Fibroblast of lung (primary cell): ENCODE results near the gene CRYBB1. TPM values are rescaled to one million over a fixed set of nuclear protein-coding genes. Genes with fewer than 3 reads are reported as not detected.

ENCODE experiments used
- DNase-seq, 2 donors: peaks; one replicate each; pipeline versions ENCODE4 v3.0.0 to v3.0.0-alpha.2; 2010; ENCODE audit warnings: low read depth in 2 of 2
- H2AFZ ChIP-seq: 2 replicates; pipeline ENCODE4 v1.5.1; 2012; ENCODE audit warnings: low read length, control low read depth, inconsistent platforms
- H3K27ac ChIP-seq: 2 replicates; pipeline ENCODE4 v1.5.1; 2011; ENCODE audit warnings: low read length, control low read depth; ENCODE audit not compliant: insufficient read depth
- H3K27me3 ChIP-seq: 2 replicates; pipeline ENCODE4 v1.5.1; 2011; ENCODE audit warnings: mild to moderate bottlenecking, low read length; ENCODE audit not compliant: control insufficient read depth, insufficient read depth
- H3K36me3 ChIP-seq: 2 replicates; pipeline ENCODE4 v1.5.1; 2011; ENCODE audit warnings: low read length; ENCODE audit not compliant: control insufficient read depth, insufficient read depth
- H3K4me1 ChIP-seq: 2 replicates; pipeline ENCODE4 v1.5.1; 2011; ENCODE audit warnings: low read length; ENCODE audit not compliant: control insufficient read depth, insufficient read depth; ENCODE audit errors: extremely low read depth
- H3K4me2 ChIP-seq: 2 replicates; pipeline ENCODE4 v1.5.1; 2011; ENCODE audit warnings: low read length, control low read depth; ENCODE audit not compliant: insufficient read depth; ENCODE audit errors: extremely low read depth
- H3K4me3 ChIP-seq, 4 experiments: fragments of 200-600 bp in 1 of 4; sonication (generic) in 1 of 4; replicated peaks in 1 of 4; 2 replicates each; pipeline ENCODE4 v1.5.1; 2011 to 2016; ENCODE audit warnings: low read length in 4 of 4, low read depth in 3 of 4, mild to moderate bottlenecking in 3 of 4, control low read depth in 2 of 4, inconsistent platforms in 1 of 4, mixed read lengths in 1 of 4; ENCODE audit not compliant: insufficient read depth in 1 of 4; ENCODE audit errors: control extremely low read depth in 1 of 4
- H3K79me2 ChIP-seq: 2 replicates; pipeline ENCODE4 v1.5.1; 2012; ENCODE audit warnings: mild to moderate bottlenecking, low read length, inconsistent platforms; ENCODE audit not compliant: control insufficient read depth, insufficient read depth
- H3K9ac ChIP-seq: 2 replicates; pipeline ENCODE4 v1.5.1; 2011; ENCODE audit warnings: mild to moderate bottlenecking, low read length, control low read depth; ENCODE audit not compliant: insufficient read depth
- H3K9me3 ChIP-seq: 2 replicates; pipeline ENCODE4 v1.5.1; 2012; ENCODE audit warnings: low read depth, low read length; ENCODE audit not compliant: control insufficient read depth, insufficient read depth
- H4K20me1 ChIP-seq: 2 replicates; pipeline ENCODE4 v1.5.1; 2011; ENCODE audit warnings: low read length; ENCODE audit not compliant: control insufficient read depth, insufficient read depth; ENCODE audit errors: extremely low read depth
- EZH2 ChIP-seq: IDR thresholded peaks from 2 replicates; pipeline ENCODE4 v1.5.1; 2012; ENCODE audit warnings: low read length, control low read depth, mild to moderate bottlenecking; ENCODE audit errors: missing control alignments
- polyA plus RNA-seq, 2 donors: library from polyadenylated mRNA; depleted of rRNA in 1 of 2; stranded (reverse) in 1 of 2; unstranded in 1 of 2; fragments of >200 nt; gene quantifications; 2 replicates each; pipeline ENCODE4 v1.2.1, GENCODE V29; 2011 to 2012; ENCODE audit warnings: missing spikeins in 1 of 2
- total RNA-seq: library from RNA; depleted of rRNA; stranded (reverse); fragments of >200 nt; gene quantifications from 2 replicates; pipeline ENCODE4 v1.2.1, GENCODE V29; 2014
- TF ChIP-seq, protein P1 (sequence below), 2 donors: IDR thresholded peaks in 1 of 2; conservative IDR thresholded peaks in 1 of 2; 1 replicate in 1 of 2; 2 replicates in 1 of 2; pipeline ENCODE4 v1.5.1; 2011 to 2012; ENCODE audit warnings: low read length in 2 of 2, control low read depth in 1 of 2, inconsistent platforms in 1 of 2, low read depth in 1 of 2, mild to moderate bottlenecking in 1 of 2

The CRYBB1 gene
- total and polyA plus RNA-seq, 2 donors (not counting 1 experiment from before 2014, with no cell fraction given): not detected

DNA sequence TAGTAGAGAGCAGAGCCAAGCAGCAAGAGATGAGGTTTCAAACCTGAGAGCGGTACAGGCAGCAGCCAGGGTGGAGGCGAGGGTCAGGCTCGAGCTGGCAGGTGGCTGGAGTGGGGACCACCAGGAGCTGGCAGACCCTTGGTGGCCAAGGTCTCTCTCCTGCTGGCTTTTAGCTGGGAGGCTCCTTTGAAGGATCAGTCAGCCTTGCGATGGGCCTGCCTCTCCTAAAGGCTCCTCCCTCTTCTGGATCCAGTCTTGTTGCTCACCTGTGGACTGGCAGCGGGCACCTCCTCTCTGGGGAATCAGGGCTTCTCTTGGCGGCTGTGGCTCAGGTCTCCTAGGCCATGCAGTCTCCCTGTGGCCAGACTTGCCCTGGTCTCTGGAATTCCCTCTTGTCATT, 52.6 kb downstream of the CRYBB1 start:
- H2AFZ ChIP-seq: no peak overlapping the region

DNA sequence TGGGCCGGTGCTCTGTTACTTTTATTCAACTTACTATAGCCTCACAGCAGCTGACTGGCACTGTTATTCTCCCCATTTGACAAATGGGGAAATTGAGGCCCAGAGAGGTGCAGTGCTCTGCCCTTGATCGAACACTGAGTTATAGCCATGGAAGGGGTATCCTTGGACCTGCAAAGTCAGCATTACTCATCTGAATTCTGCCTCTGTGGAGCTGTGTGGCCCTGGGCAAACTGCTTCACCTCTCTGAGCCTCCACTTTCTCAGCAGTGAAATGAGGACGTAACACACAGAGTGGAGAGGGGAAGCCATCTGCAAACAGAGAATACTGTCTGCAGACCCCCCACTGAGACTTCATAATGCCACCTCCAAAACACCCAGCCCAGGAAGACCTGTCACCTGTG, 53.2 kb downstream of the CRYBB1 start:
- Histone ChIP-seq H3K27ac (no peak overlapping the region), H3K79me2 (peaks cover 3% of the 10 kb centered on the region), H4K20me1 (no peaks in the 10 kb centered on the region), H3K4me3 (no peak overlapping the region), H3K9ac (no peak overlapping the region), H3K9me3 (no peaks in the 10 kb centered on the region), H3K4me2 (no peak overlapping the region), H3K4me1 (no peaks in the 10 kb centered on the region), H3K27me3 (no peaks in the 10 kb centered on the region), H3K36me3 (no peaks in the 10 kb centered on the region), H2AFZ (no peak overlapping the region)
- TF ChIP-seq, protein P1, sequence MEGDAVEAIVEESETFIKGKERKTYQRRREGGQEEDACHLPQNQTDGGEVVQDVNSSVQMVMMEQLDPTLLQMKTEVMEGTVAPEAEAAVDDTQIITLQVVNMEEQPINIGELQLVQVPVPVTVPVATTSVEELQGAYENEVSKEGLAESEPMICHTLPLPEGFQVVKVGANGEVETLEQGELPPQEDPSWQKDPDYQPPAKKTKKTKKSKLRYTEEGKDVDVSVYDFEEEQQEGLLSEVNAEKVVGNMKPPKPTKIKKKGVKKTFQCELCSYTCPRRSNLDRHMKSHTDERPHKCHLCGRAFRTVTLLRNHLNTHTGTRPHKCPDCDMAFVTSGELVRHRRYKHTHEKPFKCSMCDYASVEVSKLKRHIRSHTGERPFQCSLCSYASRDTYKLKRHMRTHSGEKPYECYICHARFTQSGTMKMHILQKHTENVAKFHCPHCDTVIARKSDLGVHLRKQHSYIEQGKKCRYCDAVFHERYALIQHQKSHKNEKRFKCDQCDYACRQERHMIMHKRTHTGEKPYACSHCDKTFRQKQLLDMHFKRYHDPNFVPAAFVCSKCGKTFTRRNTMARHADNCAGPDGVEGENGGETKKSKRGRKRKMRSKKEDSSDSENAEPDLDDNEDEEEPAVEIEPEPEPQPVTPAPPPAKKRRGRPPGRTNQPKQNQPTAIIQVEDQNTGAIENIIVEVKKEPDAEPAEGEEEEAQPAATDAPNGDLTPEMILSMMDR (conservative IDR thresholded peaks at IDR 0.05 in 1 of 2, IDR thresholded peaks at IDR 0.05 in 1 of 2; ENCODE audit: low read depth in 1 of 2, low read length in 2 of 2): no peak
- no peak for TF ChIP-seq EZH2
- no peak for DNase-seq

More for the DNA sequence above, 52.6 kb downstream of the CRYBB1 start:
- H4K20me1 ChIP-seq: no peaks in the 10 kb centered on the region
- H3K27me3 ChIP-seq: no peaks in the 10 kb centered on the region
- no peaks in the 10 kb centered on the region for H3K9me3 ChIP-seq
- H3K27ac ChIP-seq: no peak overlapping the region
- no peaks in the 10 kb centered on the region for H3K36me3 ChIP-seq
- no peak overlapping the region for H3K4me2 ChIP-seq
- TF ChIP-seq, protein P1 (conservative IDR thresholded peaks at IDR 0.05 in 1 of 2, IDR thresholded peaks at IDR 0.05 in 1 of 2; ENCODE audit: low read depth in 1 of 2, low read length in 2 of 2): no peak
- no peak for TF ChIP-seq EZH2
- H3K79me2 ChIP-seq: peaks cover 3% of the 10 kb centered on the region
- H3K9ac ChIP-seq: no peak overlapping the region
- no peaks in the 10 kb centered on the region for H3K4me1 ChIP-seq
- H3K4me3 ChIP-seq: no peak overlapping the region
- no peak for DNase-seq

DNA sequence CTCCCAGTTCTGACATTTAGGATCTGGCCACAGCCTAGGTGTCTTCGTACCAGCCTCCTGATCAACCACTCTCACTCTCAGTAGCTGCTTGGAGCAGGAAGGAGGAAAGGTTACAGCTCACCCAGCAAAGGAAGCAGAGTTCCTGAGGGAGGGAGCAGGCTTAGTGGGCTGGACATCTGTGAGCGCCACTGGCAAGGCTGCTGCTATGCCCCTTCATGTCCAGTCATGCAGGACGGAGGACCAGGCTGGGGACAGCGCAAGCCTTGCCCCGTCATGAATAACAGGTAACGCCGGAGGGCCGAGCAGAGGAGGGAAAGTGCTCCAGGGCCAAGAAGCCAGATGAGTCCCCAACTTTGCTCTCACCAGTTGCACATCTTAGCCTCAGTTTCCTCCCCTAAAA, 53.6 kb downstream of the CRYBB1 start:
- Histone ChIP-seq H3K9ac (no peak overlapping the region), H3K79me2 (peaks cover 3% of the 10 kb centered on the region)

More for the DNA sequence above, 53.6 kb downstream of the CRYBB1 start:
- Histone ChIP-seq H3K36me3 (no peaks in the 10 kb centered on the region), H3K4me3 (no peak overlapping the region), H3K27me3 (no peaks in the 10 kb centered on the region), H2AFZ (no peak overlapping the region), H3K9me3 (no peaks in the 10 kb centered on the region), H3K4me1 (no peaks in the 10 kb centered on the region), H3K27ac (no peak overlapping the region), H4K20me1 (no peaks in the 10 kb centered on the region), H3K4me2 (no peak overlapping the region)
- no peak for DNase-seq
- no peak for TF ChIP-seq EZH2
- TF ChIP-seq, protein P1 (conservative IDR thresholded peaks at IDR 0.05 in 1 of 2, IDR thresholded peaks at IDR 0.05 in 1 of 2; ENCODE audit: low read depth in 1 of 2, low read length in 2 of 2): no peak
